Prostate gland (tissue), 2 donors: ENCODE results near the gene BTBD9.

Experiments
- POLR2A ChIP-seq: fragments of 450-650 bp; IDR thresholded peaks from one replicate; pipeline ENCODE4 v1.6.1; 2016; ENCODE audit warnings: antibody characterized with exemption, mild to moderate bottlenecking
- POLR2AphosphoS5 ChIP-seq: sonication (generic); formaldehyde crosslinking; IDR thresholded peaks from one replicate; pipeline ENCODE4 v1.6.1; 2017; ENCODE audit warnings: antibody characterized with exemption
- TF ChIP-seq, protein P1 (sequence below), 4 experiments: fragments of 200-600 bp in 2 of 4; fragments of 450-650 bp in 2 of 4; sonication (generic) in 2 of 4; IDR thresholded peaks; 1 replicate in 3 of 4; 2 replicates in 1 of 4; pipeline ENCODE4 v1.5.1; 2016 to 2019; ENCODE audit warnings: antibody characterized with exemption in 4 of 4, mild to moderate bottlenecking in 2 of 4, moderate library complexity in 2 of 4

DNA sequence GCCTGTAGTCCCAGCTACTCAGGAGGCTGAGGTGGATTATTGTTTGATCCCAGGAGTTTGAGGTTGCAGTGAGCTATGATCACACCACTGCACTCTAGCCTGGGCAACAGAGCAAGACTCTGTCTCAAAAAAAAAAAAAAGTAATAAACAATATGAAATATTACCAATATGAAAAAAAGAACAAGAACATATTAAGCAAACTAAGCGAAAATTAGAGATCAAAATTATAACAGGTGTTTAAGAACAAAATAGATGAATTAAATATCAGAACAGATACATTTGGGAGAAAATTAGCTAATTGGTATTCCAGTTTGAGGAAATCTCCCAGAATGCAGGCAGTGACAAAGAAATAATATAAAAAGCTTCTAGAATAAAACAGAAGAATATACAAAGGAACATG lies 39.9 kb upstream of the BTBD9 start:
- TF ChIP-seq, protein P1, sequence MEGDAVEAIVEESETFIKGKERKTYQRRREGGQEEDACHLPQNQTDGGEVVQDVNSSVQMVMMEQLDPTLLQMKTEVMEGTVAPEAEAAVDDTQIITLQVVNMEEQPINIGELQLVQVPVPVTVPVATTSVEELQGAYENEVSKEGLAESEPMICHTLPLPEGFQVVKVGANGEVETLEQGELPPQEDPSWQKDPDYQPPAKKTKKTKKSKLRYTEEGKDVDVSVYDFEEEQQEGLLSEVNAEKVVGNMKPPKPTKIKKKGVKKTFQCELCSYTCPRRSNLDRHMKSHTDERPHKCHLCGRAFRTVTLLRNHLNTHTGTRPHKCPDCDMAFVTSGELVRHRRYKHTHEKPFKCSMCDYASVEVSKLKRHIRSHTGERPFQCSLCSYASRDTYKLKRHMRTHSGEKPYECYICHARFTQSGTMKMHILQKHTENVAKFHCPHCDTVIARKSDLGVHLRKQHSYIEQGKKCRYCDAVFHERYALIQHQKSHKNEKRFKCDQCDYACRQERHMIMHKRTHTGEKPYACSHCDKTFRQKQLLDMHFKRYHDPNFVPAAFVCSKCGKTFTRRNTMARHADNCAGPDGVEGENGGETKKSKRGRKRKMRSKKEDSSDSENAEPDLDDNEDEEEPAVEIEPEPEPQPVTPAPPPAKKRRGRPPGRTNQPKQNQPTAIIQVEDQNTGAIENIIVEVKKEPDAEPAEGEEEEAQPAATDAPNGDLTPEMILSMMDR (IDR thresholded peaks at IDR 0.05) = no peak
- TF ChIP-seq POLR2A (no peak), POLR2AphosphoS5 (no peak)
